Upper lobe of left lung (tissue), 6 donors: ENCODE measurements around the gene AMBP. TPM values are rescaled to one million over a fixed set of nuclear protein-coding genes. Genes with fewer than 3 reads are reported as not detected.

Experiments
- ATAC-seq, 2 donors: fragments of 200-7000 bp; cut with Tn5 transposase; one replicate each; pipeline ENCODE4 v1.9.1; 2022; ENCODE audit warnings: mild to moderate bottlenecking in 2 of 2, moderate library complexity in 2 of 2; ENCODE audit not compliant: low FRiP score in 2 of 2
- DNase-seq, 2 donors: peaks; one replicate each; pipeline ENCODE4 v3.0.0-alpha.2; 2019 to 2020
- H3K27ac ChIP-seq, 4 donors: fragments of 200-600 bp; sonication (generic); one replicate each; pipeline ENCODE4 v1.5.1; 2016 to 2019
- H3K27me3 ChIP-seq, 4 donors: fragments of 200-600 bp; sonication (generic); one replicate each; pipeline ENCODE4 v1.5.1; 2017 to 2019
- H3K36me3 ChIP-seq, 4 donors: fragments of 200-600 bp; sonication (generic); one replicate each; pipeline ENCODE4 v1.5.1; 2016 to 2019
- H3K4me1 ChIP-seq, 4 donors: fragments of 200-600 bp; sonication (generic); one replicate each; pipeline ENCODE4 v1.5.1; 2018 to 2019
- H3K4me3 ChIP-seq, 4 donors: fragments of 200-600 bp; sonication (generic); one replicate each; pipeline ENCODE4 v1.5.1; 2017 to 2019; ENCODE audit warnings: mild to moderate bottlenecking in 2 of 4, moderate library complexity in 1 of 4
- H3K9me3 ChIP-seq, 4 donors: fragments of 200-600 bp; sonication (generic); one replicate each; pipeline ENCODE4 v1.5.1; 2018 to 2019
- CTCF ChIP-seq, 6 experiments: fragments of 450-650 bp in 4 of 6; fragments of 200-600 bp in 2 of 6; sonication (generic) in 2 of 6; IDR thresholded peaks; one replicate each; pipeline ENCODE4 v1.5.1; 2016 to 2019; ENCODE audit warnings: antibody characterized with exemption in 6 of 6
- EP300 ChIP-seq, 4 donors: sonication (generic); formaldehyde crosslinking; IDR thresholded peaks; one replicate each; pipeline ENCODE4 v1.5.1; 2017; ENCODE audit warnings: antibody characterized with exemption in 4 of 4, control low read depth in 2 of 4
- POLR2A ChIP-seq, 4 donors: fragments of 450-650 bp; IDR thresholded peaks; one replicate each; pipeline ENCODE4 v1.5.1; 2016 to 2017; ENCODE audit warnings: antibody characterized with exemption in 4 of 4, mild to moderate bottlenecking in 2 of 4
- POLR2AphosphoS5 ChIP-seq, 2 donors: sonication (generic); formaldehyde crosslinking; IDR thresholded peaks; one replicate each; pipeline ENCODE4 v1.5.1; 2017; ENCODE audit warnings: antibody characterized with exemption in 2 of 2
- WGBS, 2 donors: methylation state at CpG; one replicate each; pipeline ENCODE4 v1.1.5; 2017 to 2018; 5-methylcytosine and 5-hydroxymethylcytosine counted together
- total RNA-seq, 6 donors: library from RNA; depleted of rRNA in 4 of 6; stranded (reverse); fragments of >200 nt in 4 of 6; gene quantifications; one replicate each; pipeline versions ENCODE4 v1.1.0 to v1.2.1, GENCODE V29; 2016 to 2021
- donor health status: DM: no; HTN: no; CAD: no; lungs with moderate emphysema.
- donor health status: DM: no; HTN: yes; CAD: no; lungs with severe emphysema.

The AMBP gene
- total RNA-seq, 6 donors from 2014 or later = 0.46 to 4.0 (median 3.1) TPM; not detected in 3

DNA sequence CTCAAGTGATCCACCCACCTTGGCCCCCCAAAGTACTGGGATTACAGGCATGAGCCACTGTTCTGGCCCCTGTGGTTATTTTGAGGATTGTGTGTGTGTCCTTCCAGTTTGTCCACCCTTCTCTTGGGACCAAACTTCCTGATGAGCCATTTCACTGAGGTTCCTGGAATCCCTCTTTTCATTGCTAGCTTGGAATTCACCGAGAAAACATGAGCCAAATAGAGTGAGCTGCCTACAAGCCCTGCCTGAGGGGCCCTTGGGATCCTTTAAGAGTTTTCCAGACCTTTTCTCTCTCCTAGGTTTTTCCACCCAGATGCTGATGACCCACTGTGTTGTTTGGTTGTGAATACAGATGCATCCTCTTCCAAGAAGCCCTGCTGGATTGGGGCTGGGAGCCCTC lies 34.2 kb upstream of the AMBP start:
- DNase-seq (no peak), ATAC-seq (no peak)
- Histone ChIP-seq H3K36me3 (no peaks in the 10 kb centered on the region), H3K4me1 (peaks cover 3 to 20% (median 5%) of the 10 kb centered on the region in 4 donors), H3K27ac (no peak overlapping the region), H3K9me3 (no peaks in the 10 kb centered on the region), H3K4me3 (no peak overlapping the region), H3K27me3 (no peaks in the 10 kb centered on the region)
- no peak for TF ChIP-seq EP300 (IDR thresholded peaks at IDR 0.05)
- WGBS, 2 donors = 64 to 67% methylated on average over 1 of the region's 1 CpG

DNA sequence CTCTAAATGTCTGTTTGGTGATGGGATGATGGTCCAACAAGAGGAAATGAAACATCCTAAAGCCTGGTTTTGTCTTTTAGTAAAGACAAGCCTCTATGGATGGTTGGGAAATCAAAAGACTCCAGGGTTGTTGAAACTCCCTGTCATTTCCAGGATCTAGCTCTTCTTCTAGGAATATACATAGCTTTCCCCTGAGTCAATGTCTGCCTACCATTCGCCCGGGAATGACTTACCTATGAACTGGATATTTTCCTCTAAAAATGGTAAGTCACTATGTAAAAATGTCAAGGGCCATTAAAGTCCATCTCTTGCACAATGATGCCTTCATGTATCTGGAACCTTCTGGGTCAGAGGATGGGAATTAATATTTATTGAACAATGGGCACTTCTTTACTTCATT lies 32.1 kb upstream of the AMBP start:
- Histone ChIP-seq H3K27ac (no peak overlapping the region), H3K27me3 (no peaks in the 10 kb centered on the region), H3K36me3 (no peaks in the 10 kb centered on the region), H3K4me1 (peaks cover 3 to 12% (median 5%) of the 10 kb centered on the region in 4 donors), H3K4me3 (no peak overlapping the region), H3K9me3 (no peaks in the 10 kb centered on the region)
- ATAC-seq = no peak
- WGBS, 2 donors = 55 to 74% methylated on average over 2 of the region's 2 CpGs
- DNase-seq = no peak
- TF ChIP-seq CTCF (IDR thresholded peaks at IDR 0.05) (no peak), POLR2AphosphoS5 (IDR thresholded peaks at IDR 0.05) (no peak), EP300 (IDR thresholded peaks at IDR 0.05) (no peak), POLR2A (IDR thresholded peaks at IDR 0.05) (no peak)

DNA sequence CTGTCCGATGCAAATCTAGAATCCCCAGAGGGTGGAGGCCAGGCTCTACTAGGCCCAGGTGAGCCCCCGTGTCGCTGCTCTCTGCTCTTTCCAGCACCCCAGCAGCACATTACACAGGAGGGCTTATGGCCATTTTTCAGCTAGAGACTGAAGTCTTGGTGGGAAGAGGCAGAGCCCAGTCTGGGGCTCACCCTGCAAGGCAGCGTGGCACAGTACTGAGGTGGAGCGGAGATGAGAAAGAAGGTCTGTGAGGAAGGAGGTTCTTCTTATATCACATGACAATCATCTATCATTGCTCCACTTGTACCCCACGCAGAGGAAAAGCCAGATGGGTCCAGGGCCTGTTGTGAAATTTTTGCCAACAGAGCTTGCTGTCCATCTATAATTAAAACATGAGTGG lies 31.0 kb upstream of the AMBP start:
- WGBS, 2 donors = 89 to 92% methylated on average over 6 of the region's 6 CpGs
- DNase-seq (no peak), ATAC-seq (no peak)
- H3K4me3 ChIP-seq = no peak overlapping the region
- H3K4me1 ChIP-seq = peaks cover 3 to 12% (median 5%) of the 10 kb centered on the region in 4 donors
- H3K27ac ChIP-seq = no peak overlapping the region
- no peaks in the 10 kb centered on the region for H3K9me3 ChIP-seq
- no peaks in the 10 kb centered on the region for H3K27me3 ChIP-seq
- TF ChIP-seq POLR2AphosphoS5 (IDR thresholded peaks at IDR 0.05) (no peak), CTCF (IDR thresholded peaks at IDR 0.05) (no peak)
- H3K36me3 ChIP-seq = no peaks in the 10 kb centered on the region

DNA sequence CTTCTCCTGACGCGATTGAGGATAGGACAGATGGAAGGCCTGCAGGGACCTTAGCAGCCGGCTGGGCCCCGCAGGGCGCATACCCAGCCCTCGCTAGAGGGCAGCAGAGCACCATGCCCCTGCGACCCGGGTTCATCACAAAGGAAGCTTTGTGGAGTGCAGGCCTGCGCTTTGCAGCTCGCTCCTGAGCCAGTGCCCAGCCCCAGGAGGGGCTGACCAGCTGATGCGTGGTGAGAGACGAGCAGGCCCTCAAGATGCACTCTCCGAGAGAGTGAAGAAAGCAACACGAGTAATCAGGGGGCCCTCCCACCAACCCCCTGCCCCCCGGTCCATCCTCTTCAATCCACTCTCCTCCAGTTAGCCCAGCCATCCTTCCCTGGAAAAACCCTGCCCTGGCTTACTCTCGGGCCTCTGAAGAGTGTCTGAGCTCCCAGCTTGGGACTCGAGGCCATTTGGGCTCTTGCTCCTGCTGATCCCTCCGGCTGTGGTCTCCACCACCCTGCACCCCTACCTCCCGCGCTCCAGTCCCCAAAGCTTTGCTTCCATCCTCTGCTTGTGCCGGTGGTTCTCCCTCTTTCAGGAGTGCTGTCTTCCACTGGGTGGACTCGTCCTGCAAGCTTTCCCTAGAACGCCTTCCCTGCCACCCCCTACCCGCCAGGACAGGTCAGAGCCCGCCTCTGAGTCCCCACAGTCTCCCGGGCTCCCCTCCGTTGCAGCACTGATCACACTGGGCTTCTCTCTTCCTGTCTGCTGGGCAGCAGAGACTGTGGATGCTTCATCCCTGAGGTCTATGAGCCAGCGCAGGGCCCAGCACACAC lies 30.1 kb upstream of the AMBP start:
- ATAC-seq = peak; percentile 92 to 95

More for the DNA sequence above, 30.1 kb upstream of the AMBP start:
- Histone ChIP-seq H3K36me3 (no peaks in the 10 kb centered on the region), H3K4me1 (peaks cover 2 to 9% (median 3%) of the 10 kb centered on the region in 4 donors), H3K27me3 (no peaks in the 10 kb centered on the region), H3K9me3 (no peaks in the 10 kb centered on the region), H3K4me3 (no peak overlapping the region), H3K27ac (no peak overlapping the region)
- 39 to 46% methylated on average over 26 to 28 of the region's 28 CpGs for WGBS, 2 donors
- no peak for TF ChIP-seq POLR2AphosphoS5 (IDR thresholded peaks at IDR 0.05)
- TF ChIP-seq CTCF (IDR thresholded peaks at IDR 0.05) = peak; percentile 77 to 92 (median 84)
- no peak for TF ChIP-seq EP300 (IDR thresholded peaks at IDR 0.05)
- peak; percentile 74 to 92 for DNase-seq
